ENCODE results near the gene ZNF567.
A peak's percentile ranks its signal among the peaks of the same experiment; 100 is the strongest.
"Not testable (repeated sequence)": the region's sequence is repeated elsewhere in the genome, so short reads cannot be mapped to it uniquely, and the experiment has no call there.

ZNF567 gene

GRCh38 chr19:36686365-36687213 lies 823 bp upstream of the ZNF567 start:
- Histone ChIP-seq H3K36me3 (ENCODE audit: control insufficient read depth in 2 of 2, insufficient read depth in 2 of 2, low read length in 2 of 2) (peaks cover 10 to 11% of the 10 kb centered on the region in 2 donors), H3K27me3 (ENCODE audit: control insufficient read depth in 1 of 2, insufficient read depth in 2 of 2, low read length in 2 of 2) (no peaks in the 10 kb centered on the region), H3K27ac (ENCODE audit: low read length) (peak overlapping the region; percentile 41), H3K9me3 (ENCODE audit: control insufficient read depth in 2 of 2, low read length in 2 of 2) (peaks cover 0 to 2% of the 10 kb centered on the region in 2 donors), H3K4me1 (ENCODE audit: control insufficient read depth, insufficient read depth, low read length) (peaks cover 19% of the 10 kb centered on the region), H3K9ac (ENCODE audit: low read length in 2 of 2) (peak overlapping the region; percentile 81 to 90), H3K4me3 (ENCODE audit: low read length in 2 of 2) (peak overlapping the region; percentile 87 to 99)

GRCh38 chr19:36688058-36688457 lies 646 bp downstream of the ZNF567 start:
- Histone ChIP-seq H3K36me3 (ENCODE audit: control insufficient read depth in 2 of 2, insufficient read depth in 2 of 2, low read length in 2 of 2) (peaks cover 13 to 24% of the 10 kb centered on the region in 2 donors), H3K27ac (ENCODE audit: low read length) (peak overlapping the region; percentile 24), H3K4me3 (ENCODE audit: low read length in 2 of 2) (peak overlapping the region; percentile 87 to 99), H3K9me3 (ENCODE audit: control insufficient read depth in 2 of 2, low read length in 2 of 2) (peaks cover 0 to 4% of the 10 kb centered on the region in 2 donors), H3K9ac (ENCODE audit: low read length in 2 of 2) (peak overlapping the region; percentile 81 to 91), H3K4me1 (ENCODE audit: control insufficient read depth, insufficient read depth, low read length) (peaks cover 19% of the 10 kb centered on the region), H3K27me3 (ENCODE audit: control insufficient read depth in 1 of 2, insufficient read depth in 2 of 2, low read length in 2 of 2) (no peaks in the 10 kb centered on the region)

GRCh38 chr19:36707134-36707533 lies 19.7 kb downstream of the ZNF567 start:
- peaks cover 11 to 17% of the 10 kb centered on the region in 2 donors for H3K36me3 ChIP-seq (ENCODE audit: control insufficient read depth in 2 of 2, insufficient read depth in 2 of 2, low read length in 2 of 2)

GRCh38 chr19:36709423-36709822 lies 22.0 kb downstream of the ZNF567 start:
- no peak overlapping the region for H3K4me3 ChIP-seq (ENCODE audit: low read length in 2 of 2)
- no peak overlapping the region for H3K27ac ChIP-seq (ENCODE audit: low read length)
- no peak overlapping the region for H3K9ac ChIP-seq (ENCODE audit: low read length in 2 of 2)
- H3K4me1 ChIP-seq (ENCODE audit: control insufficient read depth, insufficient read depth, low read length), result no peaks in the 10 kb centered on the region
- H3K27me3 ChIP-seq (ENCODE audit: control insufficient read depth in 1 of 2, insufficient read depth in 2 of 2, low read length in 2 of 2), result no peaks in the 10 kb centered on the region
- H3K36me3 ChIP-seq (ENCODE audit: control insufficient read depth in 2 of 2, insufficient read depth in 2 of 2, low read length in 2 of 2), result peaks cover 33 to 37% of the 10 kb centered on the region in 2 donors
- H3K9me3 ChIP-seq (ENCODE audit: control insufficient read depth in 2 of 2, low read length in 2 of 2), result peaks cover 27 to 43% of the 10 kb centered on the region in 2 donors

More at GRCh38 chr19:36707134-36707533, 19.7 kb downstream of the ZNF567 start:
- peaks cover 18 to 42% of the 10 kb centered on the region in 2 donors for H3K9me3 ChIP-seq (ENCODE audit: control insufficient read depth in 2 of 2, low read length in 2 of 2)
- H3K27ac ChIP-seq (ENCODE audit: low read length), result no peak overlapping the region
- no peak overlapping the region for H3K9ac ChIP-seq (ENCODE audit: low read length in 2 of 2)
- no peaks in the 10 kb centered on the region for H3K27me3 ChIP-seq (ENCODE audit: control insufficient read depth in 1 of 2, insufficient read depth in 2 of 2, low read length in 2 of 2)
- H3K4me1 ChIP-seq (ENCODE audit: control insufficient read depth, insufficient read depth, low read length), result no peaks in the 10 kb centered on the region
- H3K4me3 ChIP-seq (ENCODE audit: low read length in 2 of 2), result no peak overlapping the region

GRCh38 chr19:36719687-36720556 lies 32.5 kb downstream of the ZNF567 start:
- H3K9ac ChIP-seq (ENCODE audit: low read length in 2 of 2), result no peak overlapping the region
- peak overlapping the region in 1 of 2 donors; percentile 60 for H3K4me3 ChIP-seq (ENCODE audit: low read length in 2 of 2)
- no peaks in the 10 kb centered on the region for H3K4me1 ChIP-seq (ENCODE audit: control insufficient read depth, insufficient read depth, low read length)
- peaks cover 38 to 50% of the 10 kb centered on the region in 2 donors for H3K36me3 ChIP-seq (ENCODE audit: control insufficient read depth in 2 of 2, insufficient read depth in 2 of 2, low read length in 2 of 2)
- peaks cover 42 to 57% of the 10 kb centered on the region in 2 donors for H3K9me3 ChIP-seq (ENCODE audit: control insufficient read depth in 2 of 2, low read length in 2 of 2)
- H3K27ac ChIP-seq (ENCODE audit: low read length), result no peak overlapping the region
- H3K27me3 ChIP-seq (ENCODE audit: control insufficient read depth in 1 of 2, insufficient read depth in 2 of 2, low read length in 2 of 2), result no peaks in the 10 kb centered on the region

- not testable (repeated sequence) for H3K4me1 ChIP-seq (ENCODE audit: control insufficient read depth, insufficient read depth, low read length); H3K4me3 ChIP-seq (ENCODE audit: low read length in 2 of 2); H3K36me3 ChIP-seq (ENCODE audit: control insufficient read depth in 2 of 2, insufficient read depth in 2 of 2, low read length in 2 of 2); H3K9ac ChIP-seq (ENCODE audit: low read length in 2 of 2); H3K27ac ChIP-seq (ENCODE audit: low read length); H3K27me3 ChIP-seq (ENCODE audit: control insufficient read depth in 1 of 2, insufficient read depth in 2 of 2, low read length in 2 of 2)
- peaks cover 10 to 51% of the 10 kb centered on the region in 2 donors for H3K9me3 ChIP-seq (ENCODE audit: control insufficient read depth in 2 of 2, low read length in 2 of 2)
Observed at GRCh38 chr19:36736166-36736565, 48.8 kb downstream of the ZNF567 start.

- Histone ChIP-seq H3K4me1 (ENCODE audit: control insufficient read depth, insufficient read depth, low read length) (no peaks in the 10 kb centered on the region), H3K4me3 (ENCODE audit: low read length in 2 of 2) (peak overlapping the region in 1 of 2 donors; percentile 38), H3K9ac (ENCODE audit: low read length in 2 of 2) (no peak overlapping the region), H3K27me3 (ENCODE audit: control insufficient read depth in 1 of 2, insufficient read depth in 2 of 2, low read length in 2 of 2) (no peaks in the 10 kb centered on the region), H3K9me3 (ENCODE audit: control insufficient read depth in 2 of 2, low read length in 2 of 2) (peaks cover 42 to 79% of the 10 kb centered on the region in 2 donors), H3K36me3 (ENCODE audit: control insufficient read depth in 2 of 2, insufficient read depth in 2 of 2, low read length in 2 of 2) (peaks cover 25 to 38% of the 10 kb centered on the region in 2 donors), H3K27ac (ENCODE audit: low read length) (no peak overlapping the region)
Observed at GRCh38 chr19:36745870-36746269, 58.5 kb downstream of the ZNF567 start.

- H3K36me3 ChIP-seq (ENCODE audit: control insufficient read depth in 2 of 2, insufficient read depth in 2 of 2, low read length in 2 of 2), result peaks cover 30 to 47% of the 10 kb centered on the region in 2 donors
- no peaks in the 10 kb centered on the region for H3K27me3 ChIP-seq (ENCODE audit: control insufficient read depth in 1 of 2, insufficient read depth in 2 of 2, low read length in 2 of 2)
- peaks cover 42 to 88% of the 10 kb centered on the region in 2 donors for H3K9me3 ChIP-seq (ENCODE audit: control insufficient read depth in 2 of 2, low read length in 2 of 2)
- no peak overlapping the region for H3K9ac ChIP-seq (ENCODE audit: low read length in 2 of 2)
- H3K4me3 ChIP-seq (ENCODE audit: low read length in 2 of 2), result peak overlapping the region in 1 of 2 donors; percentile 2
- no peaks in the 10 kb centered on the region for H3K4me1 ChIP-seq (ENCODE audit: control insufficient read depth, insufficient read depth, low read length)
- H3K27ac ChIP-seq (ENCODE audit: low read length), result no peak overlapping the region
Observed at GRCh38 chr19:36747750-36748149, 60.3 kb downstream of the ZNF567 start.

GRCh38 chr19:36748431-36749275 lies 61.2 kb downstream of the ZNF567 start:
- H3K27me3 ChIP-seq (ENCODE audit: control insufficient read depth in 1 of 2, insufficient read depth in 2 of 2, low read length in 2 of 2), result no peaks in the 10 kb centered on the region
- peaks cover 42 to 84% of the 10 kb centered on the region in 2 donors for H3K9me3 ChIP-seq (ENCODE audit: control insufficient read depth in 2 of 2, low read length in 2 of 2)
- H3K4me3 ChIP-seq (ENCODE audit: low read length in 2 of 2), result peak overlapping the region in 1 of 2 donors; percentile 28
- no peak overlapping the region for H3K27ac ChIP-seq (ENCODE audit: low read length)
- no peaks in the 10 kb centered on the region for H3K4me1 ChIP-seq (ENCODE audit: control insufficient read depth, insufficient read depth, low read length)
- H3K36me3 ChIP-seq (ENCODE audit: control insufficient read depth in 2 of 2, insufficient read depth in 2 of 2, low read length in 2 of 2), result peaks cover 32 to 47% of the 10 kb centered on the region in 2 donors
- H3K9ac ChIP-seq (ENCODE audit: low read length in 2 of 2), result no peak overlapping the region

- H3K27ac ChIP-seq (ENCODE audit: low read length); H3K4me1 ChIP-seq (ENCODE audit: control insufficient read depth, insufficient read depth, low read length); H3K27me3 ChIP-seq (ENCODE audit: control insufficient read depth in 1 of 2, insufficient read depth in 2 of 2, low read length in 2 of 2); H3K9ac ChIP-seq (ENCODE audit: low read length in 2 of 2): not testable (repeated sequence)
- peaks cover 32 to 47% of the 10 kb centered on the region in 2 donors for H3K36me3 ChIP-seq (ENCODE audit: control insufficient read depth in 2 of 2, insufficient read depth in 2 of 2, low read length in 2 of 2)
- H3K4me3 ChIP-seq (ENCODE audit: low read length in 2 of 2), result peak overlapping the region; percentile 3 to 28
- H3K9me3 ChIP-seq (ENCODE audit: control insufficient read depth in 2 of 2, low read length in 2 of 2), result peaks cover 42 to 79% of the 10 kb centered on the region in 2 donors
Observed at GRCh38 chr19:36749613-36750012, 62.2 kb downstream of the ZNF567 start.
